CD4-positive, alpha-beta T cell treated with Interleukin-15 for 1 hour (primary cell): ENCODE data around the gene ZFHX2.

Source experiments
- DNase-seq: peaks from one replicate; pipeline ENCODE4 v3.0.0-alpha.2; 2020

ZFHX2 gene

DNA sequence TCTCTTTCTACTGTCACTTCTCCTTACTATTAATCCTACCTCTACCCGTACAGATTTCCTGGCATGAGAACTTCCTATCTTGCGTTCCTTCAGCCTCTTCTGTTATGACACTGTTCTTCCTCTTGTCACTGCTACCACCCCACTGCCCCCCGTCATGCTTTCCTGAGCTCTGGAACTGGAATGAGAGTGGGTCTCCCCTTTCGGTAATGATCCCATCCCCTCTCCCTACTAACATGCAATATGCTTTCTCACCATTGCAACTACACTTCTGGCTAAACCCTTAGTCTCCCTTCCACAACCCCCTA is 20.9 kb upstream of the ZFHX2 start:
- no peak for DNase-seq

DNA sequence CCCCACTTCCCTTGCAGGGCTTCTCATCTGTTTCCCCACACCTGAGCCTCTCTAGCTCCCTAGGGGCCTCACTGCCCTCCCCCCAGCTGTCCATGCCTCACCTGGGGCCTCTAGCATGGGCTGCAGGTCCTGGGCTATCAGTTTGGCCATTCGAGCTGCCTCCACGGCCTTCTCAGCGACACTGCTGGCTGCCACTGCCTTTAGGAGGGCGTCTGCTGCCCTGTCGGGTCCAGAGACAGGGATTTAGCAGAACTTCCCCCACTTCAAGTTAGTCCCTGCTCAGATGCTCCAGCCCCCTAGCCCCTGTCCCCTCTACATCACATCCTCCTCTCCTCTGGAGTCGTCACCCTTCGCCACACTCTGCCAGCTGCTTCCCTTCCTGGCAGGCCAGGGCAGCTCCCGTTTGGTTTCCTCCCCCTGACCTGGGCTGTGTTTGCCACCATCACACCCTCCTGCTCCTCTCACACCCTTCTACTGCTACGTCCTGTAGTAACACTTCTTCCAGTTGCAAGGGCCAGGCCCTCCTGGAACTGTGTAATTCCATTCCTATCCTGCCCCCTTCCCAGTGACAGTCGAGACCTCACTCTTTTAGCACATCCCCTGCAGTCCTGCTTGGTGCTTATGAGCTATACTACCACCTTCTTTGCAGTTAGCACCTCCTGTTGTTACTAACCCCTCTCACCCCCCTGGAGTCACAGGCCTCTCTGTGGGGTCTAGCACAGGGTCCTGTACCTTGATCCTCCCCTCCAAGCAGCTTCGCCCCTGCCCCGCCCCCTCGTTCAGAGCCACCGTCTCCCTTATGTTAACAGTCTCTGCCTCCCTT is 20.3 kb upstream of the ZFHX2 start:
- DNase-seq = no peak

DNA sequence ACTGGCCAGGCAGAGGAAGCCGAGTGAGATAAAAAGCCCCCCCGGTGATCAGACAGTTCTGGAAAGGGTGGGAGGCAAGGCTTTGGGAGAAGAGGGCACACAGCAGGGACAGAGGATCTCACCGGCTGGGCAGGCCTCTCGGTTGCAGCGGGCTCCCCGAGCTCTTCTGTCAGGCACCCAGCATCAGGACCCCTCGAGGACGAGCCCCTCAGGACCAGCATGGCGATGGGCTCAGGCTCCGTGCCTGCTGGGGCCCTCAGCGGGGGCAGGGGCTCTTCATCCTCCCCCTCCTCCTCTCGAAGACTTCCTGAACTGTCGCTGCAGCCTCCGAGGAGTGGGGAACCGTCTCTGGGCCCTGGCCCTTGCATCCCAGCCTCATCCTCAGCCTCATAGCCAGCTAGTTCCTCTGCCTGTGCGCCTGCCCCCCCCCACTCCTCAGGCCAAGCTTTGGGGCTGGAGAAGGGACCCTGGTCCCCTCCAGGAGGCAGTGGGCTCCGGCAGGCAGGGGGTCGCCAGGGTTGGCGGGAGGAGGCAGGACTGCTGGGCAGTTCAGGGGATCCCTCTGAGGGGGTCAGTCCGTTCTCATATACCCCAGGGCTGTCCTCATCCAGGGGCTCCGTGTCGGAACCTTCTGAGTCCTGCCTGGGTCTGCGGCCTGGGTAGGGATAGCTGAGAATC is 19.4 kb upstream of the ZFHX2 start:
- no peak for DNase-seq

DNA sequence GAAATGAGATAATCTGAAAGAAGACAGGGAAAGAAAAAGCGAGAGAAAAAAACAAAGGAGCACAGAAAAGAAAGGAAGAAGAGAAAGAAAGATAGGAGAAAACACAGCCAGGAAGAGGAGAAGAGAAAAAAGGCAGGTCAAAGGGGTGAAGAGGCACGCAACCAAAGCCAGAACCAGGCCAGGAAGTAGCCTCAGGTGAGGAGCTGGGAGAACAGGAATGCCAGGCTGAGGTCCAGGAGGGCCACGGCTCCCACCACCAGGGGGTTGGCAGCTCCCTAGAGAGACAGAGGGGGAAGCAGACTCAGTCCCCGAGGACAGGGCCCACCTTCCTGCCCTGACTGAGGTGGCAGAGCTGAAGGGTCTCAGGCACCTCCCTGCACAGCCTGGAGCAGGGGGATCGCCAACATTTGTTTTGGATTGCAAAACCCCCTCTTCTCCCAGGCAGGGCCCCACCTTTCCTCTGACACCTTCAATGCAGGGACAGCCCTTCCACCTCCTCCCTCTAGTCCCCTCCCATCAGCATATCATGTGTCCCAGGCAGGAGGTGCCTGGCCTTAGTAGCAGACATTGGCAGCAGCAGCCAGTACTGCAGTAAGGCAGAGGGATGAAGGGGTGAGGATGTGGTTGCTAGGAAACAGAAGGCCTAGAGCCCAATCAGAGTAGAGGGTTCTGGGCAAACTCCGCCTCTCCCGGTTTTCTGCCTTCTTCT is 18.0 kb upstream of the ZFHX2 start:
- no peak for DNase-seq

DNA sequence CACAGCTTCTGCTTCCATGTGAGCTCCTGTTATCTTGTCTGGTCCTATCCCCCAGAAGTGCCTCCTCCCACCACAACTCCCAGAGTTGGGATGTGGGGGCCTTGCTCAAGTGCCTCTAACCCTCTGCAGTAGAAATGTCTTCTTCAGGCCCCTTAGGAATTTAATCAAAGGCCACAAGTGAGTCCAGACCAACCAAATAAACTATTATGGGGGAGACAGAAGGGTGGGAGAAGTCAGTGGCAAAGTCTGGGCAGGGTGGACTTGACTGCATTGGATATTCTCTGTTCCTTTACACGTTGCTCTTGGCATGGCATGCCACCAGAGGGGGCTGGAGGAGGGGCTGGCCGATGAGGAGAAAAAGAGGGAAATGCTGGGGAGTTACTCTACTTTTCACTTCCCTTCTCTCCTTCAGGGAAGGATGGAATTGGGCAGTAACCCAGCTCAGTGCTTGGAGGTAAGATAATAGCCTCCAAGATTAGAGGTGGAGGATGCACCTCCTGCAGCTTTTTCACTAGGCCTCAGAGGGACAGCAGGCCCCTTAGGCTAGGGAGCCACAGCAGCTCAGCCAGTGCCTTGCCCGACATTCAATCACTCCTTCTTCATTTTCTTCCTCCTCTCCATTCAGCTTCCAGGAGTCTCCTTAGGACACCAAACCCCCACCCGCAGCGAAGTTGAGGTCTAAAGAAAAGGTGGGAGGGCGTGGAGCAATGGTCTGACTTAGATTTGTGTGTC is 17.2 kb upstream of the ZFHX2 start:
- DNase-seq = no peak

DNA sequence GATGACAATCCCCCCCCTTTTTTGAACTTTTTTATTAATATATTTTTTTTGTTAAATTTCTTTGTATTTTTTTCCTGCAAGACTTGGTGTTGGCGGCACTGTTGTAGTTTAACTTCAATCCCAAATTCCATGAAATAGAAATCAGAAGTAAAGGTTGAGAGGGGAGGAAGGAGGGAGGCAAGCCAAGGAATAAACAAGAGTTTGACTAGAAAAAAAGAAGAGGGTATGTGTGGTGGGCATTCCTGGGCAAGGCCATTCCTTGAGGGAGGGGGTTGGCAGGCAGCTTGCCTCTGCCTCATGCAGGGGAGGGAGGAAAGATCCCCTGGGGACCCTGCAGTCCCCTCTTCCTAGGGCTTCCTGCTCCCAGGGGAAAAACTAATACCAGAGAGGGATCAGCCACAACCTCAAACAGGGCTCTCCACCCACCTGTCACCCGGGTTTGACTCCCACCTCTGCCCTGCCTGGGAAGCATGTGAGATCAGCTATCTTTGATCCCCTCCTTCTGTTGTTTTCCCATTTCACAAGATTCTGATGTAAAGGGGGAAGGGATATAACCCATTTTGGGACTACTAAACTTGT is 16.5 kb upstream of the ZFHX2 start:
- DNase-seq = no peak

DNA sequence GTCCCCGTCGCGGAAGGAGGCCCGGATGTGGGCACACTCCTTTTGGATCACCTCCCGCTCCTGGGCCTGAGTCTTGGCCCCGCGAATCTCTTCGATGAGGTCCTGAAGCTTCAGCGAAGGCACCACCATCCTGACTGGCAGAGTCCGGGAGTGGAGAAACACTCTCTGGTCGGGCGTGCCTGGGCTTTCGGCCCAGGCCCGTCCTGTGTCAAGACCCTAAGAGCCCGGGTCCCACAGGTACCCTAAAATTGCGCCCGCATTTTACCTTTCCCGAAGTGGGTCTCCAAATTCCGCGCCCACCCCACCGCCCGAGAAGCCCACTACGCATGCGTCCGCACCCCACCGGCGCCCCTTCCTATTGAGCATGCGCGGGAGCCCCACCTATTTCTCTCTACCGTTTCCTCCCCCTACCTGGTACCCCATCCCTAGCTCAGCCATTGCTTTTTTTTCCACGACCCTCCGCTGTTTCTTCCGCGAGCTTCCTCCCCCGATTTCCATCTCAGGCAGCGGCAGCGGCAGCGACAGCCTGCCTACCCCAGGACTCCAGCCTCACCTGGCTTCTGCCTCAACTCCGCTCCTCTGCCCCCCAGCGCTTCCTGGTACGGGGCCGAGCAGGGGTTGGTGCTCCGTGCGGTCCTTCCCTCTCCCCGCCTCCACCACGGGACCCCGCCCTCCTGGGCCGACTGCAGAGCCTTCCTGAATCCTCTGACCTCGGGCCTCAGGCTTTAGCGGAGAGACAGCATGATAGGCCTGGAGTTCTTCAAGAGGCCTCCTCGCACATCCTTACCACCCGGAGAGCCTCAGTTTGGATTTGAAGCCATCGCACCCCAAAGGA is 15.8 kb upstream of the ZFHX2 start, which contains the start of gene AP1G2:
Gene AP1G2, minus strand, starts transcription at position 606 of the 835 bp plus-strand sequence. Its CDS starts 477 bp downstream, at position 129.
- DNase-seq = peak; percentile 87

DNA sequence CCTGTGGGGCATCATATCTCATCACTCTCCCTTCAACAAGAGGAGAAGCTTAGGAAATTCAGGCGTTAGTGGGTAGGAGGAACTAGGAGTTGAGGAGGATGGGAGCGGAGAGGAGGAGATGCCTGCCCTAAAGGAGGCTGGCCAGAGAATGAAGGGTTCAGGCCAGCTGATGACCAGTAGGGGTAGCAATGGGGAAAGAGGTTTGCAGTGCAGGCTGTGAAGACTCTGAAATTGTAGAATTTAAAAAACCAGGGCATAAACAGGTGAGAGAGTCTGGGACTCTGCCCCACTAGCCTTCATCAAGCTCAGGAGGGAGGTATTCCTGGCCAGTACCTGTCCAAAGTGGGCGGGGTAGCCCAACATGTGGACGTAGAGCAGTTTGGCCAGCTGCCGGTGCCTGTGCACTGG is 15.2 kb upstream of the ZFHX2 start:
- no peak for DNase-seq

DNA sequence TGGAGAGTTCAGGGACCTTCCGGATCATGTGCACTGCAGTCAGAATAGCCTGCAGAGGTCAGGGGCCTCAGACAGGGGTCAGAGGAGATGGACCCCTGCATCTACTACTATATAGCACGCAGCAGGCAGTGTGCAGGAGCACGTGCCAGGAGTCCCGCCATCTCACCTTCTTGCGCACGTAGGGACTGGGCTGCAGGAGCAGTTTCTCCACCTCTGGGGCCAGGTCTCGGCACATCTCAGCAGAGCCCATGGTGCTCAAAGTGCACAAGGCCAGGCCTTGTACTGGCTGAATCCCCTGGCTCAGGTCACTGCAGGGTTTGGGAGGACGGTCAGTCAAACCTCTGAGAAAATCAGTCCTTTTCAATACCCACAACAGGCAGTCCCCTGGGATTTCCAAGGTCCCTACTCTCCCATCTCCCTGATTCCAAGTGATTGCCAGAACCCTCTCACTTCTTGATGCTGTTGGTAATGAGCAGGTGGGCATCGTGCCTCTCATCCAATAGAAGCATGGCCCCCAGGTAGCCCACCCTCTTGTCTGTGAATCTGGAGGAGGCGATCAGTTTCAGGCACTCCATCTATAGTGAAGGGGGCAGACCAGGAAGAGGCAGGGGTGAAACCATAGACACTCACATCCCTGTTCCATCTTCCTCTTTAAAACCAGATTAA is 14.7 kb upstream of the ZFHX2 start:
- no peak for DNase-seq

DNA sequence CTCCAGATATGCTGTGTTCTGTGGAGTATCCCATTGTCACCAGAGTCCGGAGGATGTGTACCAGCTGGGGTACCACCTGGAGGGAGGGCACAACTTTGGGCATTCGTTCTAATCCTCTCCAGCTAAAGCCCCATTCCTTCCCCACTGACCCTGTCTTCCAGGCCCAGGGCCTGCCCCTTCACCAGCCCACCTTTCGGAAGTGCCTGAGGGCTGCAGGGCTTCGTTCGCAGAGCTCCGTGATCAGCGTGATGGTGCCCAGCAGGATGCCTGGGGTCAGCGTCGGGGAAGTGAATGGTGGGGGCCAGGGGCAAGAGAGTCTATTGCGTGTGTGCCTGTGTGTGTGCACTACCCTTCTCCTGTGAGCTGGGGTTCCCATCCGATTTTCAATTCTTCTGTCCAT is 14.1 kb upstream of the ZFHX2 start:
- no peak for DNase-seq

DNA sequence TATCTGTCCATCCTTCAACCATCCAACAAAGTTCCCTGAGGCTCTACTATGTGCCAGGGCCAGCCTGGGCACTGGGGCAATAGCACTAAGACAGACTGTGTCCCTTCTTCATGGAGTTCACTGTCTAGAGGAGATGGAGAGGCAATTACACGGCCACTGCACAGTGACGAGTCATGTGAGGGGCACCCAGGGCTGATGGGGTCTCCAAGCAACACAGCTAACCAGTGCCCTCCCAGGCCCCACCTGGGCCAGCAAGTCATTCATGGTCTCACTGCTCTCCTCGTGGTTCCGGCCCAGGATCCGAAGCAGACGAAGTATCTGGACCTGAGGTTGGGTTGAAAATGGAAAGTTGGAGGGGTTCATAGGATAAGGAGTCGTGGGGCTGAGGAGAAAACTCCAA is 13.3 kb upstream of the ZFHX2 start:
- DNase-seq = no peak

DNA sequence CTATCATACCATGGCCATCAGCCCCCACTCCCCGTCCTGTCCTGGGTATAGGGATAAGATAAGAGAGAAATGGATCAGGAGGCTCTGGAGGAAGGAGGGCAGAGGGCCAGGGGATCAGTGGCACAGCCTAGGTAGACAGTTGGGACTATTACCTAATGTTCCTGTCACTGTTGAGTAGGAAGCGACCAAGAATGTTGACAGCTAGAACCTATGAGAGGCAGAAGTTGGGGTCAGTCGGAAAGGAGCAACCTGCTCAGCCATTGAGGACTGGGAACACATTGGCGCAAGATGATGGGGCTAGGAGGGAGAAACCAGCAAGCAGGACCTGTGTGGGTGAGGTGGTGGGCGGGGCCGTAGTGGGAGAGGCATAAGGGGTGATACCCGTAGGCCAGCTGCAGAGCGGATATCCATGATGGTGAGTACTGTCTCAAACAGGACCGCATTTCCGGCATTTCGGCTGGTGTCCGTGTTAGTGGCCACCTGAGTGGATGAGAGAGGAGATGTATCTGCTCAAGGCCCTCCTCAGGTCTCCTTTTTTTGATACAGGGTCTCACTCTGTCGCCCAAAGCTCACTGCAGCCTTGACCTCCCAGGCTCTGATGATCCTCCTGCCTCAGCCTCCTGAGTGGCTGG is 12.7 kb upstream of the ZFHX2 start:
- DNase-seq = no peak

DNA sequence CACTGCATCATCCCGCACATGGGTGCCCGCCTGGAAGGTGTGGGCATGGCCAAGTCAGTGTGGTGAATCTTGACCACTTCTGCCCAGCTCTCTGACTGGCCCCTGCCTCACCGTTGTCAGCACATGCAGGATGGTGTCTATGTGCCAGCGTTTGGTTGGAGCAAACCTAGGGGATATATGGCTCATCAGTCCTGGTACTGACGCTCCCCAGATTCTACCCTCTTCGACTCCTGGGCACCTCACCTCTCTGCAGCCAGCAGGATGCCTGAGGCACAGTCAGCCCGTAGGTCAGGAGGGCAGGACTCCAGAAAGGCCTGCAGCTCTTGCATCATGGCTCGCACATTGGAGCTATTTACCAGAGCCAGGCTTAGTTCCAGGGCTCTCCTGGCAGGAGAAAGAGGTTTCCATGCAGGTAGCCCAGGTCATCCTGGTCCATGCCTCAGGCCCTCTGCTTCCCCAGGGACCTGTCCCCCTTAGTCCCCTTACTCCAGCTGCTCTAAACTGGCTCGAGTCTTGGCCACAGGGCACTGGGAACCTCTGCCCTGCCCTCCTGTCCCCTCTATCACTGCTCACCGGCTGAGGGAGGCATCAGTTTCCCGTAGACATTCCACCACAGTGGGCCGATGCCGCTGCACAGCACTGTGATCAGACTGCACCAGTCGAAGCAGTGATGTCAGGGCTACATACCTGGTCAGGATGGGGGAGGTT is 12.1 kb upstream of the ZFHX2 start:
- no peak for DNase-seq

DNA sequence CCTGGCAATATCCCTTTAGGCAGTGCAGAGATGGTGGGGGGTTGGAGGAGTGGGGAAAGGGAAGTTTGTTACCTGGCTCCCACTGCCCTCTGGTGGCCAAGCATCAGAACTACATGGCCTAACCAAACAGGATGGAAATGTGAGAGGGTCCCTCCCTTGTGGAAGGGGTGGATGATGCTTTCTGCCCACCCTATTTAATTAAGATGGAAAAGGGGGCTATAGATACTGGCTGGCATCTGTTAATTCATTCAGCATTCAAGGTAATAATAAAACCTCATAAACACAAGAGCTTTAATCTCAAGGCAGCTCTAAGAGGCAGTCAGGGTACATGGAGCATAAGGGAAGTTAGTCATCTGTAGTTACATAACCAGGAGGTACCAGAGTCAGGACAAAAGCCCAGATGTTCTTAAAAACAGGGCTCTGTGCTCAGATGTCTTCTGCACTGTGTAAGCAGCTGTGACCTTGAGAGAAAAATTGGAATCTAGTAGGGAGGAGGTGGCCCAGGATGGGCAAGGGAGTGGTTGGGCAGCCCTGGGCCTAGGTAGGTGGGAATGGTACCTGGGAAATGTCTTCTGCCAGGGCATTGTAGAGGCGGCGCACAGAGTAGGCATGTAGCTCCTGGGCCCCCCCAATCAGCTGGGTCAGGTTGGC is 11.4 kb upstream of the ZFHX2 start:
- peak; percentile 47 for DNase-seq

DNA sequence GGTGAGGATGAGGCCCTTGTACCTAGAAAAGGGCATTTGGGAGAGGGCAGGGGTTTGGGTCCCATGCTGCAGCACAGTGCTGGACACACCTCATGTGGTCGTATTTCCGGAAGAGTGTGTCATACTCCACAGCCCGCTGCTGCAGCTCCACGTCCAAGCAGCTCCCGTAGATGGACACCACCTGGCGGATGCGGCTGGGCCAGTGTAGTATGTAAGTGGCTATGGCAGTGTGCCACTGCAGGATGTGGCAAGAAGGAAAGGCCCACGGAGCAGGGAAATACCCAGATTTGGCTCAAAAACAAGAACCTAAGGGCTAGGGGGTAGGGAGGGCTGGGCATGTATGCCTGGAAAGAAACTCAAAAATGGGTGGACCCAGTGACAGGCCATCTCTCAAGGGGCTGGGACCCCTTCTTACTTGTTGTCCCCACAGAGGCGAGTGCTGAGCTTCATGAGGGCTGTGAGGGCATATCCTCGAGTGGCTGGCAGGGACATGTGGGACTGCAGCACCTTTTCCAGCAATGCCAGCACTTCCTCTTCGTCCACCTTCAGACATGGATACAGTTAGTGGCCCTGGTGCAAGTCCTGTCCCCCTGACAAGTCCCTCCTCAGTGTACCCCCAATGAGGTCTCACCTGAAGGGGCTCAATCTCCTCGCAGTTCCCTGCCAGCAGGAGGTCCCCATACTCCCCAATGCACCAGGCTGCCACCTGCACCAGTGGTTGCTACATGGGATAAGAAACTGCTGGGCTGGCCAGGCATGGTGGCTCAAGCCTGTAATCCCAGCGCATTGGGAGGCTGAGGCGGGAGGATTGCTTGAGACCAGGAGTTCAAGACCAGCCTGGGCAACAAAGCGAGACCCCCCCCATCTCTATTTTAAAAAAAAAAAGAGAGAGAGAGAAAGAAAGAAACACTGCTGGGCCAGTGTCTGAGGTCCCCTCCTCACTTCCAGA is 10.6 kb upstream of the ZFHX2 start:
- no peak for DNase-seq

DNA sequence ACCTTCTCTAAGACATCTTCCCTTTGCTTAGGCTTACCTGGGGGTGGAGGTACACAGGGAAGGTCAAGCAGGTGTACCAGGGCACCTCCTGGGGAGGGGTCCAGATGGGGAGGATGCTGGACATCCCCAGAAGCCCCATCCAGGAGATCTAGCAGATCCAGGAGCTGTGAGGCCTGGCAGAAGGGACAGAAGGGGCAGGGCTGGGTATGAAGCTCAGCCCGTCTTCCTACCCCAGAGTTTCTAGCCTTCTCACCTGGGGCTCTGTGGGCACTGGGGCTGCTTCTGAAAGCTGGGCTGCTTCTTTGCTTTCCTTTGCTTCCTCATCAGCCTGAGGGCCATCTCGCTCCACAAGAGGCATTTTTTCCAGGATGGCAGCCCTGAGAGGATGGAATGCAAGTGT is 9.7 kb upstream of the ZFHX2 start:
- DNase-seq = no peak

DNA sequence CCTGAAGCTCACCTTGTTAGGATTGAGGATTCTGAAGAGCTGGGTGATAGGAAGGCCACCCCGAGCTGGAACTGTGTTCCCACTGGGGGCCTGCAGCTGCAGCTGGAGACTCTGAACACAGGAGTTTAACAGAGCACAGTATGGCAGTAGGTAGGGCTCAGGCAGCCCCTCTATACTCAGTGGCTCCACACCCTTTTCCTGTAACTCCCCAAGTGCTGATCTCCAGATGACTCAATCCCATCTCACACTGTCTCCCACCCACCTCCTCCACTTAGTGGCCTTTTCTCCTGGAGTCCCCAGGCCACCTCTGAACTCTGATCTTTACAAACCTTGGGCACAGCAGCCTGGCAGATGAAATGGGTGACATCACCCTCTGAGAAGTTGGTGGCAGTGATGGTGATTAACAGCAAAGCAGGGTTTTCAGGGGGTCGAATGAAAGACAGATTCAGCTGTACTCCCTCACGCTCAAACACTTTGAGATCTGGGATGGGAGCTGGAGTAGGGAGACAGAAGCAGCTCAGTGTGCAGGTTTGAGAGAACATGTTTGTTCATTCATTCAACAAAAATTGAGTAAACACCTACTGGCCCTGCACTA is 8.5 kb upstream of the ZFHX2 start:
- DNase-seq = no peak
